Suprapubic skin (tissue), 3 donors: ENCODE measurements around the gene DHRS9.

Source experiments
- EP300 ChIP-seq: sonication (generic); formaldehyde crosslinking; IDR thresholded peaks from one replicate; pipeline ENCODE4 v1.6.1; 2017; ENCODE audit warnings: antibody characterized with exemption
- TF ChIP-seq, protein P1 (sequence below), 2 donors: fragments of 200-600 bp in 1 of 2; fragments of 450-650 bp in 1 of 2; sonication (generic) in 1 of 2; IDR thresholded peaks; one replicate each; pipeline ENCODE4 v1.5.1; 2016 to 2019; ENCODE audit warnings: antibody characterized with exemption in 2 of 2, mild to moderate bottlenecking in 1 of 2, moderate library complexity in 1 of 2

DNA sequence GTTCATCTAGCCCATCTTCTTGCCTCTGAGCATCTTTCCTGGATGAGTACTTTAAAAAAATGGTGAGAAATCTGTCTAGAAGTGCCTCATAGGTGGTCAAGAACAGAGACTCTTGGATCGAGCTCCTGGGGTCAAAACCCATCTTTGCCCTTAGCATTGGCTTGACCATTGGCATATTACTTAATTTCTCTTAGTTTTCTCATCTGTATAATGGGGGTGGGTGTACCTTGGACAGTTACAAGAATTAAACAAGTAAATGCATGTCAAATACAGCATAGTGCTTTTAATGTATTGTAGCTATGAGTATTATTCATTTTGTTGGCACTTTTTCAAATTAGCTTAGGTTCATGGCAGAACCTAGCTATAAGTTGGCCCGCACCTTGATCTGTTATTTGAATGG lies 36.8 kb downstream of the DHRS9 start:
- TF ChIP-seq, protein P1, sequence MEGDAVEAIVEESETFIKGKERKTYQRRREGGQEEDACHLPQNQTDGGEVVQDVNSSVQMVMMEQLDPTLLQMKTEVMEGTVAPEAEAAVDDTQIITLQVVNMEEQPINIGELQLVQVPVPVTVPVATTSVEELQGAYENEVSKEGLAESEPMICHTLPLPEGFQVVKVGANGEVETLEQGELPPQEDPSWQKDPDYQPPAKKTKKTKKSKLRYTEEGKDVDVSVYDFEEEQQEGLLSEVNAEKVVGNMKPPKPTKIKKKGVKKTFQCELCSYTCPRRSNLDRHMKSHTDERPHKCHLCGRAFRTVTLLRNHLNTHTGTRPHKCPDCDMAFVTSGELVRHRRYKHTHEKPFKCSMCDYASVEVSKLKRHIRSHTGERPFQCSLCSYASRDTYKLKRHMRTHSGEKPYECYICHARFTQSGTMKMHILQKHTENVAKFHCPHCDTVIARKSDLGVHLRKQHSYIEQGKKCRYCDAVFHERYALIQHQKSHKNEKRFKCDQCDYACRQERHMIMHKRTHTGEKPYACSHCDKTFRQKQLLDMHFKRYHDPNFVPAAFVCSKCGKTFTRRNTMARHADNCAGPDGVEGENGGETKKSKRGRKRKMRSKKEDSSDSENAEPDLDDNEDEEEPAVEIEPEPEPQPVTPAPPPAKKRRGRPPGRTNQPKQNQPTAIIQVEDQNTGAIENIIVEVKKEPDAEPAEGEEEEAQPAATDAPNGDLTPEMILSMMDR (IDR thresholded peaks at IDR 0.05) = no peak
- no peak for TF ChIP-seq EP300
